DND-41 (cell line): ENCODE data around the gene KRTAP21-3.

Source experiments
- EZH2 ChIP-seq: IDR thresholded peaks from 3 replicates; pipeline ENCODE4 v1.6.1; 2012; ENCODE audit warnings: borderline replicate concordance, low read depth, mild to moderate bottlenecking, moderate library complexity, low read length, inconsistent platforms; ENCODE audit not compliant: severe bottlenecking
- TF ChIP-seq, protein P1 (sequence below): IDR thresholded peaks from 2 replicates; pipeline ENCODE4 v1.5.1; 2012; ENCODE audit warnings: borderline replicate concordance, low read length, moderate library complexity, mild to moderate bottlenecking; ENCODE audit not compliant: poor library complexity, severe bottlenecking; ENCODE audit errors: extremely low read depth

- TF ChIP-seq, protein P1, sequence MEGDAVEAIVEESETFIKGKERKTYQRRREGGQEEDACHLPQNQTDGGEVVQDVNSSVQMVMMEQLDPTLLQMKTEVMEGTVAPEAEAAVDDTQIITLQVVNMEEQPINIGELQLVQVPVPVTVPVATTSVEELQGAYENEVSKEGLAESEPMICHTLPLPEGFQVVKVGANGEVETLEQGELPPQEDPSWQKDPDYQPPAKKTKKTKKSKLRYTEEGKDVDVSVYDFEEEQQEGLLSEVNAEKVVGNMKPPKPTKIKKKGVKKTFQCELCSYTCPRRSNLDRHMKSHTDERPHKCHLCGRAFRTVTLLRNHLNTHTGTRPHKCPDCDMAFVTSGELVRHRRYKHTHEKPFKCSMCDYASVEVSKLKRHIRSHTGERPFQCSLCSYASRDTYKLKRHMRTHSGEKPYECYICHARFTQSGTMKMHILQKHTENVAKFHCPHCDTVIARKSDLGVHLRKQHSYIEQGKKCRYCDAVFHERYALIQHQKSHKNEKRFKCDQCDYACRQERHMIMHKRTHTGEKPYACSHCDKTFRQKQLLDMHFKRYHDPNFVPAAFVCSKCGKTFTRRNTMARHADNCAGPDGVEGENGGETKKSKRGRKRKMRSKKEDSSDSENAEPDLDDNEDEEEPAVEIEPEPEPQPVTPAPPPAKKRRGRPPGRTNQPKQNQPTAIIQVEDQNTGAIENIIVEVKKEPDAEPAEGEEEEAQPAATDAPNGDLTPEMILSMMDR = no peak
- TF ChIP-seq EZH2 = no peak
Measured at GRCh38 chr21:30714456-30714855, 4.1 kb downstream of the KRTAP21-3 start.
